Liver (tissue), 9 donors: Measurements from ENCODE around the gene TMTC1. TPM values are rescaled to one million over a fixed set of nuclear protein-coding genes. Genes with fewer than 3 reads are reported as not detected.

Source experiments
- DNase-seq: peaks from one replicate; pipeline ENCODE4 v3.0.0-alpha.2; 2017; ENCODE audit warnings: low spot score
- H3K27ac ChIP-seq, 2 donors: one replicate each; pipeline ENCODE4 v1.7.0; 2013; ENCODE audit warnings: inconsistent platforms in 2 of 2, low read length in 2 of 2, control low read depth in 1 of 2, low read depth in 1 of 2, mild to moderate bottlenecking in 1 of 2
- H3K27me3 ChIP-seq, 4 donors: one replicate each; pipeline versions ENCODE4 v1.6.1 to v1.7.0; 2013; ENCODE audit warnings: low read length in 3 of 4, inconsistent platforms in 1 of 4, mild to moderate bottlenecking in 1 of 4, moderate library complexity in 1 of 4; ENCODE audit not compliant: control insufficient read depth in 4 of 4, insufficient read depth in 4 of 4
- H3K36me3 ChIP-seq, 4 donors: one replicate each; pipeline versions ENCODE4 v1.6.1 to v1.7.0; 2013; ENCODE audit warnings: low read length in 3 of 4, mild to moderate bottlenecking in 3 of 4, low read depth in 1 of 4, moderate library complexity in 1 of 4; ENCODE audit not compliant: control insufficient read depth in 4 of 4, insufficient read depth in 3 of 4
- H3K4me1 ChIP-seq, 4 donors: one replicate each; pipeline versions ENCODE4 v1.6.1 to v1.7.0; 2013; ENCODE audit warnings: low read length in 3 of 4, mild to moderate bottlenecking in 3 of 4, moderate library complexity in 1 of 4; ENCODE audit not compliant: control insufficient read depth in 4 of 4, insufficient read depth in 4 of 4
- H3K4me3 ChIP-seq, 3 donors: one replicate each; pipeline versions ENCODE4 v1.6.1 to v1.7.0; 2013; ENCODE audit warnings: low read length in 3 of 3, control low read depth in 1 of 3, low read depth in 1 of 3, mild to moderate bottlenecking in 1 of 3
- H3K9ac ChIP-seq, 2 donors: one replicate each; pipeline ENCODE4 v1.7.0; 2013; ENCODE audit warnings: low read length in 2 of 2, mild to moderate bottlenecking in 2 of 2, moderate library complexity in 2 of 2, control low read depth in 1 of 2, low read depth in 1 of 2
- H3K9me3 ChIP-seq, 4 donors: one replicate each; pipeline versions ENCODE4 v1.6.1 to v1.7.0; 2013; ENCODE audit warnings: low read length in 3 of 4; ENCODE audit not compliant: control insufficient read depth in 4 of 4
- CTCF ChIP-seq: fragments of 150-350 bp; IDR thresholded peaks from 2 replicates; pipeline ENCODE4 v1.5.1; 2017; ENCODE audit warnings: improper control_type of control experiment, low read depth, low read length; ENCODE audit not compliant: missing input control
- EGR1 ChIP-seq, 2 donors: IDR thresholded peaks; 2 replicates each; pipeline ENCODE4 v1.6.1; 2016 to 2018; ENCODE audit warnings: antibody characterized with exemption in 2 of 2, low read depth in 2 of 2
- FOXA1 ChIP-seq: IDR thresholded peaks from 2 replicates; pipeline ENCODE4 v1.6.1; 2016; ENCODE audit warnings: antibody characterized with exemption
- FOXA2 ChIP-seq: IDR thresholded peaks from 2 replicates; pipeline ENCODE4 v1.6.1; 2016; ENCODE audit warnings: antibody characterized with exemption
- GABPA ChIP-seq, 2 donors: IDR thresholded peaks in 1 of 2; conservative IDR thresholded peaks in 1 of 2; 2 replicates each; pipeline ENCODE4 v1.6.1; 2016; ENCODE audit warnings: antibody characterized with exemption in 2 of 2, mild to moderate bottlenecking in 1 of 2, moderate library complexity in 1 of 2
- HNF4A ChIP-seq, 2 donors: conservative IDR thresholded peaks; 2 replicates each; pipeline ENCODE4 v1.6.1; 2016; ENCODE audit warnings: antibody characterized with exemption in 2 of 2, mild to moderate bottlenecking in 2 of 2
- JUND ChIP-seq, 2 donors: IDR thresholded peaks; 2 replicates each; pipeline ENCODE4 v1.6.1; 2016; ENCODE audit warnings: antibody characterized with exemption in 2 of 2
- NR2F2 ChIP-seq: IDR thresholded peaks from 2 replicates; pipeline ENCODE4 v1.6.1; 2016; ENCODE audit warnings: antibody characterized with exemption
- RAD21 ChIP-seq, 2 donors: IDR thresholded peaks; 2 replicates each; pipeline ENCODE4 v1.6.1; 2016; ENCODE audit warnings: antibody characterized with exemption in 2 of 2, mild to moderate bottlenecking in 2 of 2
- RXRA ChIP-seq, 2 donors: IDR thresholded peaks; 2 replicates each; pipeline ENCODE4 v1.6.1; 2017 to 2018; ENCODE audit warnings: antibody characterized with exemption in 2 of 2, mild to moderate bottlenecking in 1 of 2
- SP1 ChIP-seq: IDR thresholded peaks from 2 replicates; pipeline ENCODE4 v1.6.1; 2018; ENCODE audit warnings: antibody characterized with exemption, mild to moderate bottlenecking
- TAF1 ChIP-seq: conservative IDR thresholded peaks from 2 replicates; pipeline ENCODE4 v1.6.1; 2016; ENCODE audit warnings: antibody characterized with exemption, mild to moderate bottlenecking
- YY1 ChIP-seq: IDR thresholded peaks from 2 replicates; pipeline ENCODE4 v1.6.1; 2016; ENCODE audit warnings: antibody characterized with exemption, mild to moderate bottlenecking
- ZBTB33 ChIP-seq: IDR thresholded peaks from 2 replicates; pipeline ENCODE4 v1.6.1; 2016; ENCODE audit warnings: antibody characterized with exemption
- WGBS: extraction: QIAGEN DNeasy Blood & Tissue Kit; methylation state at CpG from one replicate; pipeline ENCODE4 v1.1.7; 2013; 5-methylcytosine and 5-hydroxymethylcytosine counted together
- polyA plus RNA-seq, 2 donors: library from polyadenylated mRNA; stranded (reverse) in 1 of 2; unstranded in 1 of 2; fragments of 200-250 nt in 1 of 2; fragments of >200 nt in 1 of 2; fragmentation: Nextera tagmentation in 1 of 2; extraction: Ambion mirVana in 1 of 2; gene quantifications; one replicate each; pipeline versions ENCODE4 v1.2.1 to v1.2.3, GENCODE V29; 2013 to 2015
- total RNA-seq, 2 donors: library from RNA; depleted of rRNA; stranded (reverse); fragments of >200 nt; gene quantifications; one replicate each; pipeline ENCODE4 v1.2.3, GENCODE V29; 2014
- TF ChIP-seq, protein P1 (sequence below): IDR thresholded peaks from 2 replicates; pipeline ENCODE4 v1.6.1; 2016; ENCODE audit warnings: antibody characterized with exemption
- TF ChIP-seq, protein P2 (sequence below): IDR thresholded peaks from 2 replicates; pipeline ENCODE4 v1.6.1; 2016; ENCODE audit warnings: antibody characterized with exemption, mild to moderate bottlenecking
- TF ChIP-seq, protein P3 (sequence below): IDR thresholded peaks from 2 replicates; pipeline ENCODE4 v1.6.1; 2016; ENCODE audit warnings: antibody characterized with exemption
- donor health status: healthy.
- donor health status: healthy.
- donor health status: healthy.
- donor health status: healthy.
- donor health status: healthy.

TMTC1 gene
- total and polyA plus RNA-seq, 4 donors: 0.76 to 3.3 (median 2.1) TPM

GRCh38 chr12:29752121-29752520 is 31.6 kb downstream of the TMTC1 start:
- Histone ChIP-seq H3K4me3 (no peak overlapping the region), H3K4me1 (no peaks in the 10 kb centered on the region), H3K27me3 (no peaks in the 10 kb centered on the region), H3K9ac (no peak overlapping the region), H3K27ac (no peak overlapping the region), H3K36me3 (no peaks in the 10 kb centered on the region), H3K9me3 (no peaks in the 10 kb centered on the region)
- no peak for TF ChIP-seq FOXA1
- no peak for TF ChIP-seq YY1
- TF ChIP-seq, protein P1, sequence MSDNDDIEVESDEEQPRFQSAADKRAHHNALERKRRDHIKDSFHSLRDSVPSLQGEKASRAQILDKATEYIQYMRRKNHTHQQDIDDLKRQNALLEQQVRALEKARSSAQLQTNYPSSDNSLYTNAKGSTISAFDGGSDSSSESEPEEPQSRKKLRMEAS: no peak
- no peak for TF ChIP-seq CTCF
- TF ChIP-seq EGR1 (IDR thresholded peaks at IDR 0.05; ENCODE audit: low read depth in 2 of 2): no peak
- no peak for TF ChIP-seq RAD21 (IDR thresholded peaks at IDR 0.05)
- no peak for TF ChIP-seq JUND (IDR thresholded peaks at IDR 0.05)
- TF ChIP-seq NR2F2: no peak
- TF ChIP-seq FOXA2: no peak
- TF ChIP-seq GABPA (IDR thresholded peaks at IDR 0.05 in 1 of 2, conservative IDR thresholded peaks at IDR 0.05 in 1 of 2): no peak
- TF ChIP-seq TAF1: no peak
- no peak for TF ChIP-seq RXRA (IDR thresholded peaks at IDR 0.05)
- no peak for TF ChIP-seq HNF4A (conservative IDR thresholded peaks at IDR 0.05)
- TF ChIP-seq, protein P2, sequence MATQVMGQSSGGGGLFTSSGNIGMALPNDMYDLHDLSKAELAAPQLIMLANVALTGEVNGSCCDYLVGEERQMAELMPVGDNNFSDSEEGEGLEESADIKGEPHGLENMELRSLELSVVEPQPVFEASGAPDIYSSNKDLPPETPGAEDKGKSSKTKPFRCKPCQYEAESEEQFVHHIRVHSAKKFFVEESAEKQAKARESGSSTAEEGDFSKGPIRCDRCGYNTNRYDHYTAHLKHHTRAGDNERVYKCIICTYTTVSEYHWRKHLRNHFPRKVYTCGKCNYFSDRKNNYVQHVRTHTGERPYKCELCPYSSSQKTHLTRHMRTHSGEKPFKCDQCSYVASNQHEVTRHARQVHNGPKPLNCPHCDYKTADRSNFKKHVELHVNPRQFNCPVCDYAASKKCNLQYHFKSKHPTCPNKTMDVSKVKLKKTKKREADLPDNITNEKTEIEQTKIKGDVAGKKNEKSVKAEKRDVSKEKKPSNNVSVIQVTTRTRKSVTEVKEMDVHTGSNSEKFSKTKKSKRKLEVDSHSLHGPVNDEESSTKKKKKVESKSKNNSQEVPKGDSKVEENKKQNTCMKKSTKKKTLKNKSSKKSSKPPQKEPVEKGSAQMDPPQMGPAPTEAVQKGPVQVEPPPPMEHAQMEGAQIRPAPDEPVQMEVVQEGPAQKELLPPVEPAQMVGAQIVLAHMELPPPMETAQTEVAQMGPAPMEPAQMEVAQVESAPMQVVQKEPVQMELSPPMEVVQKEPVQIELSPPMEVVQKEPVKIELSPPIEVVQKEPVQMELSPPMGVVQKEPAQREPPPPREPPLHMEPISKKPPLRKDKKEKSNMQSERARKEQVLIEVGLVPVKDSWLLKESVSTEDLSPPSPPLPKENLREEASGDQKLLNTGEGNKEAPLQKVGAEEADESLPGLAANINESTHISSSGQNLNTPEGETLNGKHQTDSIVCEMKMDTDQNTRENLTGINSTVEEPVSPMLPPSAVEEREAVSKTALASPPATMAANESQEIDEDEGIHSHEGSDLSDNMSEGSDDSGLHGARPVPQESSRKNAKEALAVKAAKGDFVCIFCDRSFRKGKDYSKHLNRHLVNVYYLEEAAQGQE: no peak
- TF ChIP-seq, protein P3, sequence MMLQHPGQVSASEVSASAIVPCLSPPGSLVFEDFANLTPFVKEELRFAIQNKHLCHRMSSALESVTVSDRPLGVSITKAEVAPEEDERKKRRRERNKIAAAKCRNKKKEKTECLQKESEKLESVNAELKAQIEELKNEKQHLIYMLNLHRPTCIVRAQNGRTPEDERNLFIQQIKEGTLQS: no peak
- WGBS: 96% methylated on average over 3 of the region's 3 CpGs
- no peak for DNase-seq

GRCh38 chr12:29751676-29752075 is 32.1 kb downstream of the TMTC1 start:
- DNase-seq: no peak
- Histone ChIP-seq H3K9me3 (no peaks in the 10 kb centered on the region), H3K36me3 (no peaks in the 10 kb centered on the region), H3K4me3 (no peak overlapping the region), H3K27ac (no peak overlapping the region), H3K27me3 (no peaks in the 10 kb centered on the region), H3K9ac (no peak overlapping the region), H3K4me1 (no peaks in the 10 kb centered on the region)
- WGBS: 83% methylated on average over 6 of the region's 6 CpGs
- TF ChIP-seq NR2F2 (no peak), JUND (IDR thresholded peaks at IDR 0.05) (no peak), EGR1 (IDR thresholded peaks at IDR 0.05; ENCODE audit: low read depth in 2 of 2) (no peak), RXRA (IDR thresholded peaks at IDR 0.05) (no peak), YY1 (no peak), FOXA2 (no peak), TAF1 (no peak), FOXA1 (no peak), ZBTB33 (no peak), SP1 (no peak)
- TF ChIP-seq, protein P2: no peak
- TF ChIP-seq, protein P3: no peak
- TF ChIP-seq, protein P1: no peak
